ENCODE data around the gene TFF2.

TFF2 gene

GRCh38 chr21:42320791-42321190 lies 30.0 kb downstream of the TFF2 start:
- H3K36me3 Mint-ChIP-seq (ENCODE audit: low read depth), result peaks cover 4% of the 10 kb centered on the region
- no peak for DNase-seq
- peaks cover 15% of the 10 kb centered on the region for H3K27me3 Mint-ChIP-seq (ENCODE audit: low read depth, poor library complexity)
- peaks cover 15% of the 10 kb centered on the region for H3K9me3 Mint-ChIP-seq
- H3K27ac Mint-ChIP-seq, result no peak overlapping the region
- H3K4me3 Mint-ChIP-seq, result no peak overlapping the region
- peaks cover 35% of the 10 kb centered on the region for H3K4me1 Mint-ChIP-seq
- TF ChIP-seq, protein P1, sequence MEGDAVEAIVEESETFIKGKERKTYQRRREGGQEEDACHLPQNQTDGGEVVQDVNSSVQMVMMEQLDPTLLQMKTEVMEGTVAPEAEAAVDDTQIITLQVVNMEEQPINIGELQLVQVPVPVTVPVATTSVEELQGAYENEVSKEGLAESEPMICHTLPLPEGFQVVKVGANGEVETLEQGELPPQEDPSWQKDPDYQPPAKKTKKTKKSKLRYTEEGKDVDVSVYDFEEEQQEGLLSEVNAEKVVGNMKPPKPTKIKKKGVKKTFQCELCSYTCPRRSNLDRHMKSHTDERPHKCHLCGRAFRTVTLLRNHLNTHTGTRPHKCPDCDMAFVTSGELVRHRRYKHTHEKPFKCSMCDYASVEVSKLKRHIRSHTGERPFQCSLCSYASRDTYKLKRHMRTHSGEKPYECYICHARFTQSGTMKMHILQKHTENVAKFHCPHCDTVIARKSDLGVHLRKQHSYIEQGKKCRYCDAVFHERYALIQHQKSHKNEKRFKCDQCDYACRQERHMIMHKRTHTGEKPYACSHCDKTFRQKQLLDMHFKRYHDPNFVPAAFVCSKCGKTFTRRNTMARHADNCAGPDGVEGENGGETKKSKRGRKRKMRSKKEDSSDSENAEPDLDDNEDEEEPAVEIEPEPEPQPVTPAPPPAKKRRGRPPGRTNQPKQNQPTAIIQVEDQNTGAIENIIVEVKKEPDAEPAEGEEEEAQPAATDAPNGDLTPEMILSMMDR (IDR thresholded peaks at IDR 0.05), result no peak

DNA sequence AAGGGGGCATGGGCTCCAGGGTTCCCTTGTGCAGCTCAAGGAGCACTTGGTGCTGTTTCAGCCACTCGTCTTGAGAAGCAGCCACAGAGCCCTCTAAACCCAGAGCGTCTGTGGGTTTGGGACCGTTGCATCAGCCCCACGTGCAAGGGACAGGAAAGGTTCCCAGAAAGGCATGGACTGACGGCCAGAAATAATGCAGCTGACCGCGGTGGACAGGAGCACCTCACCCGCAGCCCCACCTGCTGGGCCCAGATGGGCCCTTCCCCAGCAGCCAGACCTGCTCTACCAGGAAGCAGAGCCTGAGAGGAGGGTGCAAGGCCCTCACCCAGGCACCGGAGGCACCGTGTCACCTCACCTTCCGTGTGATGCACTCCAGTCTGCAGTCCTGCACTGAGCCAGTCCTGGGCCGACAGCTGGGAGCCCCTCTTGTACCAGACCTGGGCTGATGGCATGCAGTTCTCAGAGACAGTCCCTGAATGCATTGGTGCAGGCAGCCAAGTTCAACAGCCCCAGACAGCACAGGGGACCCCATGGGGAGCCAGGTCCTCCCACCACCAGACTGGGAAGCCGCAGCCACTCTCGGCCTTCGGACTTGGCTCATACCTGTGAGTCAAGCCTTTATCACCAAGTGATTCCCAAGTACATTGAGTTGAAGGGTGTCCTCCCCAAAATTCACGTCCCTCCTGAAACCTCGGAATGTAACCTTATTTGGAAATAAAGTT lies 30.8 kb downstream of the TFF2 start:
- Mint-ChIP-seq H3K4me1 (peaks cover 43% of the 10 kb centered on the region), H3K27me3 (ENCODE audit: low read depth, poor library complexity) (peaks cover 17% of the 10 kb centered on the region), H3K9me3 (peaks cover 8% of the 10 kb centered on the region), H3K4me3 (no peak overlapping the region), H3K27ac (no peak overlapping the region), H3K36me3 (ENCODE audit: low read depth) (no peaks in the 10 kb centered on the region)
- TF ChIP-seq, protein P1 (IDR thresholded peaks at IDR 0.05), result no peak
- DNase-seq, result no peak

DNA sequence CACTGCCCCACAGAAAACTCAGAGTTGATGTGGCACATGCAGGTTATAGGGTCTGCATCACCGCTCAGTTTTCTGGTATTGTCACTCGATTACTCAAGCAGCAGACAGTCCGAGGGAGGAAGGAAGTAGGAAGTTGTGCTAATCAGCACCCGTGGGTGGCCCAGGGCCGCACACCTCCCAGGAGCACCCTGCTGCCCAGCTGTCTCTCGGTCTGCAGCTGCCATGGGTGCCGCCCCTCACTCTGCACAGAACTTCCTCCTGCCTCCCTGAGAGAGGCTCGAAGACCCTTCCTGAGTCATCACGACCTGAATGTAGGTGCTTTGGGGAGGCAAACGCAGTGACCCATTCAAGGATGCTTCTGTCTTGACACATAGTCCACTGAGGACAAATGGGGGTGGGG lies 31.4 kb downstream of the TFF2 start:
- Mint-ChIP-seq H3K4me3 (no peak overlapping the region), H3K27me3 (ENCODE audit: low read depth, poor library complexity) (peaks cover 17% of the 10 kb centered on the region), H3K27ac (no peak overlapping the region), H3K36me3 (ENCODE audit: low read depth) (no peaks in the 10 kb centered on the region), H3K4me1 (peaks cover 46% of the 10 kb centered on the region), H3K9me3 (peaks cover 5% of the 10 kb centered on the region)
- TF ChIP-seq, protein P1 (IDR thresholded peaks at IDR 0.05), result no peak
- DNase-seq, result no peak

- H3K27ac Mint-ChIP-seq, result peak overlapping the region; percentile 87
- H3K36me3 Mint-ChIP-seq (ENCODE audit: low read depth), result no peaks in the 10 kb centered on the region
- TF ChIP-seq, protein P1 (IDR thresholded peaks at IDR 0.05), result no peak
- H3K4me1 Mint-ChIP-seq, result peaks cover 57% of the 10 kb centered on the region
- peaks cover 21% of the 10 kb centered on the region for H3K27me3 Mint-ChIP-seq (ENCODE audit: low read depth, poor library complexity)
- H3K4me3 Mint-ChIP-seq, result no peak overlapping the region
- H3K9me3 Mint-ChIP-seq, result no peaks in the 10 kb centered on the region
- no peak for DNase-seq
Observed at GRCh38 chr21:42317826-42318746, 32.7 kb downstream of the TFF2 start.

GRCh38 chr21:42317341-42317741 lies 33.5 kb downstream of the TFF2 start:
- Mint-ChIP-seq H3K4me3 (no peak overlapping the region), H3K27ac (no peak overlapping the region), H3K9me3 (no peaks in the 10 kb centered on the region), H3K36me3 (ENCODE audit: low read depth) (no peaks in the 10 kb centered on the region), H3K4me1 (peaks cover 60% of the 10 kb centered on the region), H3K27me3 (ENCODE audit: low read depth, poor library complexity) (peaks cover 18% of the 10 kb centered on the region)
- DNase-seq, result no peak
- TF ChIP-seq, protein P1 (IDR thresholded peaks at IDR 0.05), result no peak
